IMR-90 (cell line): ENCODE data around the gene PRM3. TPM values are rescaled to one million over a fixed set of nuclear protein-coding genes. Genes with fewer than 3 reads are reported as not detected.

Experiments
- FOS ChIP-seq: fragments of 150-350 bp; IDR thresholded peaks from 2 replicates; pipeline ENCODE4 v1.6.1; 2016; ENCODE audit warnings: low read depth, low read length
- MAFK ChIP-seq: IDR thresholded peaks from 2 replicates; pipeline ENCODE4 v1.6.1; 2012; ENCODE audit warnings: low read depth, low read length, improper control_type of control experiment
- MAZ ChIP-seq: IDR thresholded peaks from 2 replicates; pipeline ENCODE4 v1.6.1; 2012; ENCODE audit warnings: low read depth, mild to moderate bottlenecking, low read length, improper control_type of control experiment, moderate library complexity, borderline replicate concordance
- MXI1 ChIP-seq: IDR thresholded peaks from 2 replicates; pipeline ENCODE4 v1.6.1; 2012; ENCODE audit warnings: low read depth, mild to moderate bottlenecking, low read length, moderate library complexity, borderline replicate concordance
- POLR2A ChIP-seq: IDR thresholded peaks from 2 replicates; pipeline ENCODE4 v1.6.1; 2012; ENCODE audit warnings: mild to moderate bottlenecking, low read depth, low read length
- SMC3 ChIP-seq: fragments of 150-350 bp; IDR thresholded peaks from 2 replicates; pipeline ENCODE4 v1.6.1; 2016; ENCODE audit warnings: low read depth, mild to moderate bottlenecking, antibody characterized with exemption, low read length, moderate library complexity
- polyA plus RNA-seq, 3 experiments: library from polyadenylated mRNA; depleted of rRNA; stranded (reverse); fragments of >200 nt; gene quantifications; 2 replicates each; pipeline ENCODE4 v1.2.3, GENCODE V29; 2012; ENCODE audit warnings: low replicate concordance in 1 of 3
- total RNA-seq: library from RNA; depleted of rRNA; stranded (reverse); fragments of >200 nt; gene quantifications from 2 replicates; pipeline ENCODE4 v1.2.3, GENCODE V29; 2012
- TF ChIP-seq, protein P1 (sequence below): conservative IDR thresholded peaks from 2 replicates; pipeline ENCODE4 v1.5.1; 2012; ENCODE audit warnings: mild to moderate bottlenecking, low read depth, low read length, improper control_type of control experiment

Gene PRM3
- total and polyA plus RNA-seq, 2 of the 4 experiments (the other 2 are of a cell fraction) = not detected

DNA sequence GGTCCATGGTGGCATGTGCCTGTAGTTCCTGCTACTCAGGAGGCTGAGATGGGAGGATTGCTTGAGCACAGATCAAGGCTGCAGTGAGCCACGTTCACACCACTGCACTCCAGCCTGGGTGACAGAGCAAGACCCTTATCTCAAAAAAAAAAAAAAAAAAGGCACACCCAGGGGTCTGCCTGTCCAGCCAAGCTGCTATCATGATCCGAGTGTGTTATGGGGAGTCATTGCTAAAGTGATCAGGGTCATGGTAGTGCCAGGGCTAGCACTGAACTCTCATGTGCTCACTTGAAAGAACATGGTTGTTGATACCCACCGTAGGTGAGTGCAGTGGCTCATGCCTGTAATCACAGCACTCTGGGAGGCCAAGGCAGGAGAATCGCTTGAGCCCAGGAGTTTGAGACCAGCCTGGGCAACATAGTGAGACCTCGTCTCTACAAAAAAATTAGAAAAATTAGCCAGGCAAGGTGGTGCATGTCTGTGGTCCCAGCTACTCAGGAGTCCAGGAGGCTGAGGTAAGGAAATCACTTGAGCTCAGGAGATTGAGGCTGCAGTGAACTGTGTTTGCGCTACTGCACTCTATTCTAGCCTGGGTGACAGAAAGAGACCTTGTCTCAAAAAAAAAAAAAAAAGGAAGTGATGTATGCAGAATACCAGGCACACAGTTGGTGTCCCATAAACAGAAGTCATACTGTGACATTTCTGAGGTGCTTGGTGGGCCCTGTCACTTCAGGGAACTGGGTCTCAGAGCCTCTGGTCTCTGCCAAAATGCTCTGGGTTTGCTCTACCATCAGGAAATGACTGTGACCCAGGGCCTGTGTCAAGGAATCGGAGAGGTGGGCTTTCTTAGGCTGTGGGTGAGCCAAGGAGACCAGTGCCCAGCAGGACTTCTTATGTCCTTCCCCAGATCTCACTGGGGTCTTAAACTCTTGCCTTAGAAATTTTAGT, 5.5 kb upstream of the PRM3 start (continued):
- TF ChIP-seq, protein P1, sequence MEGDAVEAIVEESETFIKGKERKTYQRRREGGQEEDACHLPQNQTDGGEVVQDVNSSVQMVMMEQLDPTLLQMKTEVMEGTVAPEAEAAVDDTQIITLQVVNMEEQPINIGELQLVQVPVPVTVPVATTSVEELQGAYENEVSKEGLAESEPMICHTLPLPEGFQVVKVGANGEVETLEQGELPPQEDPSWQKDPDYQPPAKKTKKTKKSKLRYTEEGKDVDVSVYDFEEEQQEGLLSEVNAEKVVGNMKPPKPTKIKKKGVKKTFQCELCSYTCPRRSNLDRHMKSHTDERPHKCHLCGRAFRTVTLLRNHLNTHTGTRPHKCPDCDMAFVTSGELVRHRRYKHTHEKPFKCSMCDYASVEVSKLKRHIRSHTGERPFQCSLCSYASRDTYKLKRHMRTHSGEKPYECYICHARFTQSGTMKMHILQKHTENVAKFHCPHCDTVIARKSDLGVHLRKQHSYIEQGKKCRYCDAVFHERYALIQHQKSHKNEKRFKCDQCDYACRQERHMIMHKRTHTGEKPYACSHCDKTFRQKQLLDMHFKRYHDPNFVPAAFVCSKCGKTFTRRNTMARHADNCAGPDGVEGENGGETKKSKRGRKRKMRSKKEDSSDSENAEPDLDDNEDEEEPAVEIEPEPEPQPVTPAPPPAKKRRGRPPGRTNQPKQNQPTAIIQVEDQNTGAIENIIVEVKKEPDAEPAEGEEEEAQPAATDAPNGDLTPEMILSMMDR = no peak
- no peak for TF ChIP-seq FOS
- TF ChIP-seq MXI1 = no peak
- no peak for TF ChIP-seq POLR2A
- no peak for TF ChIP-seq MAFK
- TF ChIP-seq MAZ = no peak
- TF ChIP-seq SMC3 = no peak
